ENCODE data around the gene ECI1.

DNA sequence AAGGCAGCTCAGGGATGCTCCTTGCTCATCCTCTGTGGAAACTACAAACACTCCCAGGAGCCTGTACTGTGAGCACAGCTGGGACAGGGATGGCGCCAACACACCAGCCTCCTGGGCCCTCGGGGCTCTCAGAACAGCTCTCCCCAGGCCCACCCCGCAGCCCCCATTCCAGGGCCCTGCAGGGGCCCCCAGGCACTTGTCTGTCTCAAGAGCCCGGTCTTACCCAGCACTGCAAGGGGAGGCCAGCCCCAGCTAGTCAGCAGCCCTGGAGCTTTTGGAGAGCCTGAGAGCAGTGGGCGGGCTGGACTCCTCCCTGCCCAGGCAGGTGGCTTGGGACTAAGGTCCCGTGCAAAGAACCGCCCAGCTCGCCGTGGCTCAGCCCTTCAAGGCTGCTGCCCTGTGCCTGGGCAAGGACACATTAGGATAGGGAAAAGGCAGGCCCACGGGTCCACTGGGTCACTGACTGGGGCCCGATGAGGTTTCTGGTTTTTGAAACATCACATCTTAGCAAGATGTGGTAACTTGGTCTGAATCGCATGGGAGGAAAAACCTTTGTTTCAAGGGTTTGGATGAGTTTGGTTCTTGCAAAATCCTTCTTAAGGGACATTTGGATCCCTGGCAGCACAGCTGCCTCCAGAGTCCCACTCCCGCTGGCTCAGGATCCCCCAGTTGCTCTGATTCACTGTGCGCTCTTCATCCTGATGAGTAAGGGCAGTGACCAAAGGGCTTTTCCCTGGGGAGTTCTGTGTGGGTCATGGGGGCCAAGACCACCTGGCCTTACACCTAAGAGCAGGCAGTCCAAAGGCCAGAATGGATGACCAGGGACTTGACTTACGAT is 12.3 kb downstream of the ECI1 start:
- TF ChIP-seq, protein P1, sequence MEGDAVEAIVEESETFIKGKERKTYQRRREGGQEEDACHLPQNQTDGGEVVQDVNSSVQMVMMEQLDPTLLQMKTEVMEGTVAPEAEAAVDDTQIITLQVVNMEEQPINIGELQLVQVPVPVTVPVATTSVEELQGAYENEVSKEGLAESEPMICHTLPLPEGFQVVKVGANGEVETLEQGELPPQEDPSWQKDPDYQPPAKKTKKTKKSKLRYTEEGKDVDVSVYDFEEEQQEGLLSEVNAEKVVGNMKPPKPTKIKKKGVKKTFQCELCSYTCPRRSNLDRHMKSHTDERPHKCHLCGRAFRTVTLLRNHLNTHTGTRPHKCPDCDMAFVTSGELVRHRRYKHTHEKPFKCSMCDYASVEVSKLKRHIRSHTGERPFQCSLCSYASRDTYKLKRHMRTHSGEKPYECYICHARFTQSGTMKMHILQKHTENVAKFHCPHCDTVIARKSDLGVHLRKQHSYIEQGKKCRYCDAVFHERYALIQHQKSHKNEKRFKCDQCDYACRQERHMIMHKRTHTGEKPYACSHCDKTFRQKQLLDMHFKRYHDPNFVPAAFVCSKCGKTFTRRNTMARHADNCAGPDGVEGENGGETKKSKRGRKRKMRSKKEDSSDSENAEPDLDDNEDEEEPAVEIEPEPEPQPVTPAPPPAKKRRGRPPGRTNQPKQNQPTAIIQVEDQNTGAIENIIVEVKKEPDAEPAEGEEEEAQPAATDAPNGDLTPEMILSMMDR (IDR thresholded peaks at IDR 0.05): no peak
- TF ChIP-seq POLR2A (IDR thresholded peaks at IDR 0.05): no peak
